Upper lobe of right lung (tissue), 1 donor: ENCODE data around the gene MUC3A. TPM values are rescaled to one million over a fixed set of nuclear protein-coding genes. Genes with fewer than 3 reads are reported as not detected.
"Not testable (repeated sequence)": the region's sequence is repeated elsewhere in the genome, so short reads cannot be mapped to it uniquely, and the experiment has no call there.

ENCODE experiments used
- ATAC-seq: fragments of 200-7000 bp; cut with Tn5 transposase; one replicate; pipeline ENCODE4 v1.9.1; 2020; ENCODE audit warnings: mild to moderate bottlenecking, moderate library complexity
- DNase-seq: peaks from one replicate; pipeline ENCODE4 v3.0.0-alpha.2; 2020
- H3K27ac ChIP-seq: fragments of 200-600 bp; one replicate; pipeline ENCODE4 v1.8.0; 2022
- H3K27me3 ChIP-seq: fragments of 200-600 bp; one replicate; pipeline ENCODE4 v1.8.0; 2022; ENCODE audit warnings: mild to moderate bottlenecking
- H3K36me3 ChIP-seq: fragments of 200-600 bp; one replicate; pipeline ENCODE4 v1.8.0; 2022
- H3K4me1 ChIP-seq: fragments of 200-600 bp; one replicate; pipeline ENCODE4 v1.8.0; 2022
- H3K4me3 ChIP-seq: fragments of 200-600 bp; one replicate; pipeline ENCODE4 v1.8.0; 2022; ENCODE audit warnings: mild to moderate bottlenecking
- H3K9me3 ChIP-seq: fragments of 200-600 bp; one replicate; pipeline ENCODE4 v1.8.0; 2022
- CTCF ChIP-seq: fragments of 200-600 bp; IDR thresholded peaks from one replicate; pipeline ENCODE4 v1.8.0; 2022; ENCODE audit warnings: antibody characterized with exemption
- intact Hi-C: fragments of 100-400 bp; cut with DNase I; formaldehyde crosslinking; loops from one replicate; pipeline ENCODE4 v1.11.0; 2022
- total RNA-seq: library from RNA; stranded (reverse); fragmentation: NEBNext Ultra II Directional; extraction: Animal tissue kit (Norgen Biotek cat#: 25700); gene quantifications from one replicate; pipeline ENCODE4 v1.2.1, GENCODE V29; 2021
- donor health status: DM: no; HTN: yes; CAD: no; lungs with severe emphysema.

Gene MUC3A
- total RNA-seq, 1 donor from 2014 or later = 2.7 TPM

DNA sequence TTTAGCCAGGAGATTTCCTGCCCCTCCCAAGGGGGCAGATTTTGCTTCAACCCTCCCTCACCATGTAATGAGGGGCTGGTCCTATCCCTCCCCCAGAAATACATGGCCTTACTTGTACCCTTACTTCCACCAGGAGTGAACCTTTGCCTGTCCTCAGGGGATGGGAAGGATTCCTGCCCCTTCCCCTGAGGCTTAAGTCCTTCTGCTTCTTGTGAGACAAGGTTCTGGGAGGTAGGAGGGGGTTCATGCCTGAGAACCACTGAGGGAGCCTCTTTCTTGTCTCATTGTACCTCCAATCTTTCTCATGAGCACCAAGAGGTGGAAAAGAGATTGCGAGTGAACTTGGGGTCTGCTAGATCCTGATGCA, 19.5 kb upstream of the MUC3A start:
- no peak for DNase-seq
- intact Hi-C loops = no loop called here
- ATAC-seq = no peak
- H3K27me3 ChIP-seq = no peaks in the 10 kb centered on the region
- H3K36me3 ChIP-seq = no peaks in the 10 kb centered on the region
- no peak overlapping the region for H3K4me3 ChIP-seq
- H3K27ac ChIP-seq = peak overlapping the region; percentile 9
- H3K4me1 ChIP-seq = no peaks in the 10 kb centered on the region
- no peak for TF ChIP-seq CTCF
- no peaks in the 10 kb centered on the region for H3K9me3 ChIP-seq

GRCh38 chr7:100933734-100934133, 15.6 kb upstream of the MUC3A start:
- Histone ChIP-seq H3K36me3 (no peaks in the 10 kb centered on the region), H3K27ac (no peak overlapping the region), H3K4me3 (no peak overlapping the region), H3K9me3 (no peaks in the 10 kb centered on the region), H3K4me1 (no peaks in the 10 kb centered on the region), H3K27me3 (no peaks in the 10 kb centered on the region)
- TF ChIP-seq CTCF = no peak
- no peak for ATAC-seq
- intact Hi-C loops = no loop called here
- DNase-seq = no peak

GRCh38 chr7:100935381-100935780, 14.0 kb upstream of the MUC3A start:
- H3K4me3 ChIP-seq, H3K36me3 ChIP-seq, H3K27me3 ChIP-seq, ATAC-seq, intact Hi-C loops, H3K9me3 ChIP-seq, DNase-seq, H3K4me1 ChIP-seq, H3K27ac ChIP-seq: not testable (repeated sequence)

GRCh38 chr7:100936167-100936566, 13.2 kb upstream of the MUC3A start:
- H3K4me1 ChIP-seq, H3K27ac ChIP-seq, H3K36me3 ChIP-seq, intact Hi-C loops, DNase-seq, ATAC-seq, H3K27me3 ChIP-seq, H3K4me3 ChIP-seq, H3K9me3 ChIP-seq: not testable (repeated sequence)

DNA sequence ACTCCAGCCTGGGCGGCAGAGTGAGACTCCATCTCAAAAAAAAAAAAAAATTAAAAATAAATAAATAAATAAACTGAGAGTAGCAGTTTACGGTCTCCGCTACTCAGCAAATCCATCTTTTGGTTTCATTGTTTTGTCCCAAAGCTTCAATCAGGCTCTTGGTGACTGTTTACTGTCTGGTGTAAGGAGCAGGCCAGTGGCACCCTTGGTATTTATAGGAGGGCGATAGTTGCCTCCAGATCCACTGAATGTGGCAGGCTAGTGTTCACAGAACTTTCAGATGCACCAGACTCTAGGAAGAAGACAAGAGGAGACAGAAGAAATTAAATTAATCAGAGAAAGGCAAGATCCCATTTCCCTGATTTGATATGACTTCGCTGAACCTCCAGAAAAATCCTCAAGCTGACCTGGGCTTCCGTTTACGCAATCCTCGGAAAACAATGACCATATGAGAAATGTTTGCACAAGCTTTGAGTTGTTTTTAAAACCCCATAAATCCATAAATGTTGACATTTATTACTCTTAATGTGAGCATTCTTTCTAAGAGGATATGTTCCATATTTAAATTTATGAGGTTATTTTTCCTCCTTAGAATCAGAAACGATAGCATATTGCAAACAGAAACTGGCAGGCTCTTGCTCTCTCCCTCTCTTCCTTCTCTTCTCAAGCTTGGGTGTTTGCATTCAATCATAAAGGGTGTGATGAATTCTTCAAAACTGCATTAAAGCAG, 7.1 kb upstream of the MUC3A start:
- TF ChIP-seq CTCF = no peak
- DNase-seq = no peak
- Histone ChIP-seq H3K27me3 (peaks cover 6% of the 10 kb centered on the region), H3K4me1 (peaks cover 9% of the 10 kb centered on the region), H3K9me3 (no peaks in the 10 kb centered on the region), H3K4me3 (no peak overlapping the region), H3K27ac (no peak overlapping the region), H3K36me3 (no peaks in the 10 kb centered on the region)
- ATAC-seq = no peak
- intact Hi-C loops = no loop called here

GRCh38 chr7:100943693-100944092, 5.6 kb upstream of the MUC3A start:
- Histone ChIP-seq H3K27ac (no peak overlapping the region), H3K4me3 (no peak overlapping the region), H3K4me1 (peaks cover 9% of the 10 kb centered on the region), H3K36me3 (no peaks in the 10 kb centered on the region), H3K9me3 (no peaks in the 10 kb centered on the region), H3K27me3 (peaks cover 6% of the 10 kb centered on the region)
- intact Hi-C loops = no loop called here
- DNase-seq (no peak), ATAC-seq (no peak)
- TF ChIP-seq CTCF = no peak

- H3K27me3 ChIP-seq = peaks cover 6% of the 10 kb centered on the region
- no peak for DNase-seq
- intact Hi-C loops = no loop called here
- TF ChIP-seq CTCF = no peak
- no peak for ATAC-seq
- no peaks in the 10 kb centered on the region for H3K36me3 ChIP-seq
- no peaks in the 10 kb centered on the region for H3K9me3 ChIP-seq
- H3K4me1 ChIP-seq = peaks cover 9% of the 10 kb centered on the region
- no peak overlapping the region for H3K27ac ChIP-seq
- H3K4me3 ChIP-seq = no peak overlapping the region
These were observed 5.2 kb upstream of the MUC3A start for GRCh38 chr7:100944138-100944537.
